ENCODE results near the gene LRCH4.
"Not testable (repeated sequence)": the region's sequence is repeated elsewhere in the genome, so short reads cannot be mapped to it uniquely, and the experiment has no call there.

Gene LRCH4

DNA sequence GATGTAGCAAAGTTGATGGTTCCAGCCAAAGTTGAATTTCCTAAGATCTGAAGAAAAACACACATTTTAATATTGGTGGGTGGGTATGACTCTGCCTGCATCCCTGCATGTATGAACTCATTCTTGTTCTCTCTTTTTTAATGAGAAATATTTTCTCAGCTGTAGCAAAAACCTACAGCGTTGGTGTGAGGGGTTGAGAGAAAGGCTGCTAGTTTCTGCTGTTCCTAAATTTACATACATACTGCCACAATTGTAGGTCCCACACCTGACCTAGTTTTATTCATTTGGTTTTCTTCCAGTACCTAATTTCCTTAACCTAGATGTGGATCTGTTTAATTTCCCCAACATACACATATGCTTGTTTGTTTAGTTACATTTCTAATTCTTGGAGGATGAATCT, 42.3 kb downstream of the LRCH4 start:
- no peak for DNase-seq

DNA sequence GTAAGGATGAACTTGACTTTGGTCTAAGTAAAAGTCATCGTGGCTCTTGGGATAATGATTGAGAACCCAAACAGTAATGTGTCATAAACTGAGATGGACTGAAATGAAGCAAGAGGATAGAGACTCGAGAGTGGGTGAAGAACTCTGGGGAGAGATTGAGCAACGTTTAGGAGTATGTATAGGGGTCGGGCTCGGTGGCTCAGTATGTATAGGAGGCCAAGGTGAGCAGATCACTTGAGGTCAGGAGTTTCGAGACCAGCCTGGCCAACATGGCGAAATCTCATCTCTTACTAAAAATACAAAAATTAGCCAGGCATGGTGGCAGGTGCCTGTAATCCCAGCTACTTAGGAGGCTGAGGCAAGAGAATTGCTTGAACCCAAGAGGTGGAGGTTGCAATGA, 44.6 kb downstream of the LRCH4 start:
- DNase-seq = not testable (repeated sequence)

DNA sequence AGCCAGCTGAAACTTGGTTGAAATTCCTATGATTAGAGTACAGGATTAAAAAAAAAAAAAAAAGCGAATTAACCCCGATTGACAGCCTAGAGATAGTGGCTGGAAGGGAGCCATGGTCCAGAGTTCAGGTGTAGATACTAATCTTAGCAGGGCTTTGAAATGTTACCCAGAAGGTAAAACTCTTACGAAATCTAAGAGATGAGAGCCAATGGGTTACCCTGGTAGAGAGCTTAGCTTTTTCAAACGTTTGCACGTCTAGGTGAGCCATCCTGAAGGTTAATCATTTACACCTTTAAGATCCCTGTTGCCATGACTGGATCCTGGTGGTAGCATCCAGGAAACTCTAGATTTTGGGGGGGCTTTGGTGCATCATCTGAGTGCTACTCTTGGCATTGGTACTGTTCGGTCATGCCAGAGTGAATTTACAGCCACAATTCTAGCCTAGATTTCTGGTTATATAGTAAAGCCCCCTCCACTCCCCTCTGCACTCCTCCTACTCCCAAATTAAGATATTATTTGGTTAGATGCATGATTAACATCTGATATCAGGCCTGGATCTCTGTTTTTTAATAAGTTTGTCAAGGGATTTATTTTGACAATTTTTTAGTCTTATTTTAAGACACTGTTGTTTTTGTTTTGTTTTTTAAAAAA, 45.7 kb downstream of the LRCH4 start:
- DNase-seq = no peak

DNA sequence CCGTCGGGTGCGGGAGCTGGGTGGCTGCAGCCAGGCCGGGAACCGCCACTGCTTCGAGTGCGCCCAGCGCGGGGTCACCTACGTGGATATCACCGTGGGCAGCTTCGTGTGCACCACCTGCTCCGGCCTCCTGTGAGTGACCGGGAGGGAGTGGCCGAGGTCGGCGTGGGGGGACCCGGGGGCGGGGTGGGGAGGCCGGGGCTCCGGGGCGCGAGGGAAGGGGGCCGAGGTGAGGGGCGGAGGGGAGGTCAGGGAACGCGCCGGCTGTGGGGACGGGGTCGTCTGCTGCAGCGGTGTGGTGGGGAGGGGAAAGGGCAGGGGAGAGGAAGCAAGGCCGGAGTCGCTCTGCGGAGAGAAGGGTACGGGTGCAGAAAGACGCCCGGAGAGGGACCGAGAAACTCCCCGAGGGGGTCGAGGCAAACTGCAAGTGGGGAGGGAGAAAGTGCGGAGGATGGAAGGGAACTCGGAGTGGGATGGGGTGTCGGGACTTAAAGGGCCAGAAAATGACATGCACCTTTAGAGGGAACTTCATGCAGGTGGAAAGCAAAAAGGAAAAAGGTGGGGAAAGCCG, 46.4 kb downstream of the LRCH4 start:
- DNase-seq = no peak

DNA sequence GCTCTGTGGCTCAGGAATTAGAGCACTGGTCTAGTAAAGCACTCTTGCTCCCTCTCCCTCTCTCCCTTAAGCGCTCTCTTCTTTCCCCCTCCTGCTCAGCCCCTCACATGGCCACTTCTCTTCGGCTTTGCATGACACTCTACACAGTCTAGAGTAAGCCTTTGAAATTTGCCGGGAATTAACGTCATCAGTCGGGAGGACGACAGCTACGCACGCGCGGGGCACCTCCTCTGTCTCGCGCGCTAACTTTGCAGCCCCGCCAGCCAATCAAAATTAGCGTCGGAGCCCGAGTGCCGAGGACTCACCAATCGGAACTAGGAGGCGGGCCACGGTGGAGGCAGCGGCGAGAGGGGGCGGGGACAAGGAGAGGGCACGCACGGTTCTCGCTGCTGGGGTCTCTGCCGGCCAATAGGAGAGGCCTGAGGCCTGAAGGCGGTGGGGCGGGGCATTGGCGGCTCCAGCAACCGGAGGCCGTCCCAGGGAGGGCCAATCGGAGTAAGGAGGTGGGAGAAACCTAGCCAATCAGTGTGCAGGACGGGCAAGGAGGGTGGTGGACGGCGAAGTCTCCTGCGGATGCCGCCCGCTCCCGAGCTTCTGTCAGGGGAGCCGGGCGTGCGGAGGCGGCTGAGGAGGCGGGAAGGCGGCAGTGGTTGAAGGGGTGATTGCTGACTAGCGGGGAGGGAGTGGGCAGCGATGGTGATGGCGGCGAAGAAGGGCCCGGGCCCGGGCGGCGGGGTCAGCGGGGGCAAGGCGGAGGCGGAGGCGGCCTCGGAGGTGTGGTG, 47.1 kb downstream of the LRCH4 start, which contains the start of gene AGFG2:
Gene AGFG2 (plus strand): TSS at position 550 of the 782 bp plus-strand sequence. CDS start 144 bp downstream, at position 694.
- DNase-seq = peak; percentile 100

DNA sequence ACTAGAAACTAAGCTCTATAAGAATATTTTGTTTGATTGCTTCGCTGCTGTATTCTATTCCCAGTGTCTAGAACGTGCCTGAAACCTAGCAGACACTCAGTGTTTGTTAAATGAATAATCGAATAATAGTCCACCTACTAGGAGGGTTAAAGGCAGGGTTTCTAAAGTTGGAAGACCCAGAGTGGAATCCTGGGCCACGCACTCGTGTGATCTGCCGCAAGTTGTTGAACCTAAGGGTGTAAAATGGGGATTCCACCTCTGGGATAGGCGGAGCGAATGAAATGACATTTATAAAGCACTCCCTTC, 47.6 kb downstream of the LRCH4 start:
- no peak for DNase-seq

DNA sequence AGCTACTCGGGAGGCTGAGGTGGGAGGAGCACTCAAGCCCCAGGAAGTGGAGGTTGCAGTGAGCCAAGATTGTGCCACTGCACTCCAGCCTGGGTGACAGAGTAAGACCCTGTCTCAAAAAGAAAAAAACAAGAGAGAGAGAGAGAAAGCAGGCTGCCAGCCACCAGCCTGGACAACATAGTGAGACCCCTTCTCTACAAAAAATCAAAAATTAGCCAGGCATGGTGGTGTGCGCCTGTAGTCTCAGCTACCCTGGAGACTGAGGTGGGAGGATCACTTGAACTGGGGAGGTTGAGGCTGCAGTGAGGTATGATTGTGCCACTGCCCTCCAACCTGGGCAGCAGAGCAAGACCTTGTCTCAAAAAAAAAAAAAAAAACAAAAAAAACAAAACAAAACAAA, 49.2 kb downstream of the LRCH4 start:
- not testable (repeated sequence) for DNase-seq

DNA sequence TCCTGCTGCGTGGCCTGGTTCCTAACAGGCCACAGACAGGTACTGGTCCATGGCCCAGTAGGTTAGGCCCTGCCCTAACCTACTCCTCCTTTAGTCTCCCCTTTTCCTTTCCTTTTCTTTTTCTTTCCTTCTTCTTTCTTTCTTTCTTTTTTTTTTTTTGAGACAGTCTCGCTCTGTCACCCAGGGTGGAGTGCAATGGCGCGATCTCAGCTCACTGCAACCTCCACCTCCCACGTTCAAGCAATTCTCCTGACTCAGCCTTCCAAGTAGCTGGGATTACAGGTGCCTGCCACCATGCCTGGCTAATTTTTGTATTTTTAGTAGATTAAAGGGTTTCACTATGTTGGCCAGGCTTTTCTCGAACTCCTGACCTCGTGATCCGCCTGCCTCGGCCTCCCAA, 49.9 kb downstream of the LRCH4 start:
- DNase-seq = not testable (repeated sequence)

DNA sequence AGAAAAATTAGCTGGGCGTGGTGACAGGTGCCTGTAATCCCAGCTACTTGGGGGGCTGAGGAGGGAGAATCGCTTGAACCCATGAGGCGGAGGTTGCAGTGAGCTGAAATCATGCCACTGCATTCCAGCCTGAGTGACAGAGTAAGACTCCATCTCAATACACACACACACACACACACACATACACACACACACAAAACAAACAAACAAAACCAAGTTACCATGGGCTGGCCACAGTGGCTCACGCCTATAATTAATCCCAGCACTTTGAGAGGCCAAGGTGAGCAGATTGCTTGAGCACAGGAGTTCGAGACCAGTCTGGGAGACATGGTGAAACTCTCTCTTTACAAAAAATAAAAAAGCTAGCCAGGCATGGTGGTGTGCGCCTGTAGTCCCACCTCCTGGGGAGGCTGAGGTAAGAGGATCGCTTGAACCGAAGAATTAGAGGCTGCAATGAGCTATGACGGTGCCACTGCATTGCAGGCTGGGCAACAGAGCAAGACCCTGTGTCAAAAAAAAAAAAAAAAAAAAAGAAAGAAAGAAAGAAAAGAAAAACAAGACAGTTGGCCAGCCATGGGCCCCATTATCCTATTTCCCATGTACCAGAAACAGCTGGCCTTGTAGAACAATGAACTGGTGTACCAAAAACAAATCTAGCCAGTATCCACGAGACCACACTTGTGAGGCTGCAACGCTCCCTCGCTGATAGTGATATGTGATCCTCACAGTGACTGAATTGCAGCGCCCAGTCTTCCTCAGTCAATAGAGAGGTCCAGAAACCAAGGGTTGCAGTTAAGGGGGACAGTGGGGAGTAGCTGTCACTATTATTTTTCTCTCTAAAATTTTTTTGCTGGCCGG, 53.5 kb downstream of the LRCH4 start:
- DNase-seq = no peak

DNA sequence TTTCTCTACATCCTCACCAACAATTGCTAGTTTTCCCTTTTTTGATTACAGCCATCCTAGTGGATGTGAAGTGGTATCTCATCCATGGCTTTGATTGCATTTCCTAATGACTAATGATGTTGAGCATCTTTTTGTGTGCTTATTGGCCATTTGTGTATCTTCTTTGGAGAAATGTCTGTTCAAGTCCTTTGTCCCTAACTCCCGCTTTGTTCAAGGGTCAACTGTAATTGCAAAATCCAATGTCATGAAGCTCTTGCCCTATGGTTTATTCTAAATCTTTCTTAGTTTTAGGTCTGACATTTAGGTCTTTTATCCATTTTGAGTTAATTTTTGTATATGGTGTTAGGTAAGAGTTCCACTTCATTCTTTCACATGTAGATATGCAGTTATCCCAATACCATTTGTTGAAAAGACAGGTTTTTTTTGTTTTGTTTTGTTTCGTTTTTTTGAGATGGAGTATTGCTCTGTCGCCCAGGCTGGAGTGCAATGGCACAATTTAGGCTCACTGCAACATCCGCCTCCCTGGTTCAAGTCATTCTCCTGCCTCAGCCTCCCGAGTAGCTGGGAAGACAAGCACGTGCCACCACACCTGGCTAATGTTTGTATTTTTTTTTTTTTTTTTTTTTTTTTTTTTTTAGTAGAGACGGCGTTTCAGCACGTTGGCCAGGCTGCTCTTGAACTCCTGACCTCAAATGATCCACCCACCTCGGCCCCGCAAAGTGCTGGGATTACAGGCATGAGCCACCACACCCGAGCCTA, 57.6 kb downstream of the LRCH4 start:
- DNase-seq = not testable (repeated sequence)

All from CD4-positive, alpha-beta T cell treated with Interleukin-4 for 4 hours (primary cell).